Hepatic stellate cell (primary cell): ENCODE results near the gene SLC43A1.
A peak's percentile ranks its signal among the peaks of the same experiment; 100 is the strongest.
"Not testable (repeated sequence)": the region's sequence is repeated elsewhere in the genome, so short reads cannot be mapped to it uniquely, and the experiment has no call there.

Experiments used
- DNase-seq: peaks from one replicate; pipeline ENCODE4 v3.0.0; 2011; ENCODE audit warnings: low spot score

The SLC43A1 gene

GRCh38 chr11:57460758-57461749 is 54.4 kb downstream of the SLC43A1 start:
- no peak for DNase-seq

GRCh38 chr11:57460022-57460757 is 55.3 kb downstream of the SLC43A1 start, which contains the start of gene RTN4RL2:
Gene RTN4RL2, plus strand, starts transcription at chr11:57460528. Its CDS starts 338 bp downstream, at chr11:57460866.
- DNase-seq, result peak; percentile 70

- DNase-seq, result no peak
These were observed 56.1 kb downstream of the SLC43A1 start for GRCh38 chr11:57459164-57460021.

- peak; percentile 69 for DNase-seq
These were observed 56.9 kb downstream of the SLC43A1 start for GRCh38 chr11:57458410-57459163.

- DNase-seq, result no peak
These were observed 57.5 kb downstream of the SLC43A1 start for GRCh38 chr11:57458060-57458409.

- no peak for DNase-seq
These were observed 57.9 kb downstream of the SLC43A1 start for GRCh38 chr11:57457643-57458023.

GRCh38 chr11:57456960-57457642 is 58.4 kb downstream of the SLC43A1 start:
- peak; percentile 86 for DNase-seq

- DNase-seq, result no peak
These were observed 61.8 kb downstream of the SLC43A1 start for GRCh38 chr11:57453543-57454177.

GRCh38 chr11:57446055-57446454 is 69.4 kb downstream of the SLC43A1 start:
- DNase-seq, result no peak

- DNase-seq, result not testable (repeated sequence)
These were observed 70.4 kb downstream of the SLC43A1 start for GRCh38 chr11:57445122-57445394.

GRCh38 chr11:57444362-57445121 is 71.0 kb downstream of the SLC43A1 start:
- DNase-seq, result no peak

GRCh38 chr11:57440744-57441414 is 74.6 kb downstream of the SLC43A1 start:
- DNase-seq, result no peak

GRCh38 chr11:57439786-57440185 is 75.7 kb downstream of the SLC43A1 start:
- no peak for DNase-seq

GRCh38 chr11:57438345-57439285 is 76.9 kb downstream of the SLC43A1 start:
- DNase-seq, result no peak

GRCh38 chr11:57436031-57436430 is 79.5 kb downstream of the SLC43A1 start:
- DNase-seq, result no peak

- peak; percentile 82 for DNase-seq
These were observed 80.6 kb downstream of the SLC43A1 start for GRCh38 chr11:57434640-57435546.
